COLO668 (cell line): Measurements from ENCODE around the gene RAB3GAP1.
"Not testable (repeated sequence)": the region's sequence is repeated elsewhere in the genome, so short reads cannot be mapped to it uniquely, and the experiment has no call there.

Experiments
- DNase-seq: peaks from one replicate; lab custom pipeline; 2025; ENCODE audit not compliant: unreplicated experiment; lab: John Stamatoyannopoulos, UW

RAB3GAP1 gene

DNA sequence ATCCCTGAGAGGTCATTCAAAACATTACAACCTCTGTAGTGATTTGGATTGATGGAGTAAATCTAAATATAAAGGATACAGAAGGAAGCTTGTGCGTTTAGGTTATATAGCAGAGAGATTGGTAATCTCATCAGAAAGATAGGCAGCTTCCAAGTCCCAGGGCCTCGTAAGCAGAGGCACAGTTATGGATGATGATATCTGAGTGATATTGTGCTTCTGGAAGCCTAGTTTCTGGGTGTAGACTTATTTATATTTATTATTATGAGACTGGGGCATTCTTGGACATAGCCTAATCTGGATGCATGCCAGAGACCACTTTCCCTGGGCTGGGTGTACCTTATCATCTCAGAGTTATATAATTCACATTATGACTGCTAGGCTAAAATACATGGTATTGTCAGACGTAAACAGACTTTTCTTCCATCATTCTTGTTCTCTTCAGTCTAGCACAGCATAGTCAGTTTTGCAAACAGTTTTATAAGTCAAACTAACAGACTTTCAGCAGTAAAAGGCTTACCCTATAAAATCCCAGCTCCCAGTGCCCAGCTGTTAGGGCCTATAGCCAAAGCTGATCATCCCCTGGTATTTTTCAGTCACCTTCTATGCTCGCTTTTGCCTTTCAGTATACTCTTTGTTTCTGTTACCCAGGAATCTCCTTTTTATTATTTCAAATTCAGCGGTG lies 47.9 kb downstream of the RAB3GAP1 start:
- no peak for DNase-seq

GRCh38 chr2:135103843-135104242 lies 51.8 kb downstream of the RAB3GAP1 start:
- DNase-seq: no peak

- not testable (repeated sequence) for DNase-seq
These were observed 53.6 kb downstream of the RAB3GAP1 start for GRCh38 chr2:135105513-135106316.

GRCh38 chr2:135113322-135113721 lies 61.2 kb downstream of the RAB3GAP1 start:
- no peak for DNase-seq

DNA sequence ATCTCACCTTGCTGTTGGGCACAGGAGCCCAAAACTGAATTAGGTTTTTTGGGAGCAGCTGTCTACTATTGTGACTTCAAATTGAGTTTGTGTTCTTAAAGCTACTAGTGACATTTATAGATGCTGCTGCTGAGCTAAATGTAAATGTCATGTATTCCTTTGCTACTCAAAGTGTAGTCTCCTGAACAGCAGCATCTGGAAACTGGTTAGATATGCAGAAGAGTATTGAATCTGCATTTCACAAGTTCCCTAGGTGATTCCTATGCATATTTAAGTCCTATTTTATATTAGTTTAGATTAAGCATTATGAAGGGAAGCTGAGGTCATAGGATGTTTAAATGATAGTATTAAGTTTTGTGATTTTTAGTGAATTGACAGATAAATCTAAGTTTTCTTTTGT lies 67.5 kb downstream of the RAB3GAP1 start:
- DNase-seq: no peak

DNA sequence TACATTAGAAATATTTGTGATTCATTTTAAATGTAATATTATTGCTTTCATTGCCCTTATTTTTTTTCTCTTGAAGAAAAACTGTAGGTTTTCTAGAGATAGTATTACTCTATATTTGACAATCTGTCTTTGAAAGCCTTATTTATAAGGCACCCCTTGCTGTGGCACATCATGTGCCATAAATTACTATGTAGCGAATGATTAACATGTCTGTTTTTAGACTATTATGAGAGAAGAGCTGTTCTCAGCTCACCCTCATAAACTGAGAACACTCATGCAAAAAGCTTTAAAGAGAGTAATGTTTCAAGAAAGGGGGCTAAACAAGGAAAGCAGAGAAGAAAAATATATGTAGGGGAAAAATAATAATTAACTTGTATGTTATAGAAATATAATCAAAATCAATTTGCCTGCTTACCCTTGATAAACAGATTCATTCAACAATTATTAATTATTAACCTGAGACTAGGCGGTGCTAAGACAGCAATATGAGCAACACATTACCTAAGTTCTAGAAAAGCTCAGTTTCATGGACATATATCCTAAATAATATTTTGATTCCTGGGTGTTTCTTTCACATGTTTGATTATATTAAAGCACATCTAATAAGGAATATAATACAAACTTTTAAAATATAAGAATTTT lies 69.0 kb downstream of the RAB3GAP1 start:
- DNase-seq: no peak

DNA sequence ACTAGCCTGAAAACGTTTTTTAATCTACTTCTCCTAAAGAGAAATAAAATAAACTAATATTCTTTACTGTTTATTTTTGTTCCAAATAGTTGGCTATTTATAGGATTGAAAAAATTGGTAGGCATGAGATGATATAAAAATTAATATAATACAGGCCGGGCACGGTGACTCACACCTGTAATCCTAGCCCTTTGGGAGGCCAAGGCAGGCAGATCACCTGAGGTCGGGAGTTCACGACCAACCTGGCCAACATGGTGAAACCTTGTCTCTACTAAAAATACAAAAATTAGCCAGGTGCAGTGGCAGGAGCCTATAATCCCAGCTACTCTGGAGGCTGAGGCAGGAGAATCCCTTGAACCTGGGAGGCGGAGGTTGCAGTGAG lies 69.6 kb downstream of the RAB3GAP1 start:
- not testable (repeated sequence) for DNase-seq

DNA sequence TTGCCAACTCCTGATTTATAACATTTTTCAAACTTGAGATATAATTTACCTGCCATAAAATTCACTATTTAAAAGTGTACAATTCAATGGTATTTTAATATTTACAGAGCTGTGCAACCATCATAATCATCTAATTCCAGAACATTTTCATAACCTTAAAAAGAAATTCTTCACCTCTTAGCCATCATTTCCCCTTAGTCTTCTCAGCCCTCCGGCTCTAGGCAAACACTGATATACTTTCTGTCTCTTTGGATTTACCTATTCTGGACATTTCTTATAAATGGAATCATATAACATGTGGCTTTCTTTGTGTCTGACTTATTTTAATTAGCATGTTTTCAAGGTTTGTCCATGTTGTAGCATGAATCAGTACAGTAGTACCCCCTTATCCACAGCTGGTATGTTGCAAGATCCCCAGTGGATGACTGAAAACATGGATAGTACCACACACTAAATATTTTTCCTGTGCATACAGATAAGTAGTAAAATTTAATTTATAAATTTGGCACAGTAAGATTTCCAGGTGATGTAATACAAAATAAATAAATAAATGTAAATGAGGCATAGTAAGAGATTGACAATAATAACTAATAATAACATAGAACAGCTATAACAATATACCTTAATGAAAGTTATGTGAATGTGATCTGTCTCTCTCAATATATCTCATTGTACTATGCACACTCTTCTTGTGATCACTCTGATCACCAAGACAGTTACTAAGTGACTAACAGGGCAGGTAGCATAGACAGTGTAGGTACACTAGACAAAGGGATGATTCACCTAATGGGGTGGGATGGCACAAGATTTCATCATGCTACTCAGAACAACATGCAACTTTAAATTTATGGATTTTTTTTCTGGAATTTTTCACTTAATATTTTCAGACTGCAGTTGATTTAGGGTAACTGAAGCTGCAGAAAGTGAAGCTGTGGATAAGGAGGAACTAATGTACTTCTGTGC lies 73.1 kb downstream of the RAB3GAP1 start:
- no peak for DNase-seq

- DNase-seq: no peak
These were observed 73.8 kb downstream of the RAB3GAP1 start for GRCh38 chr2:135125940-135126339.

- DNase-seq: no peak
These were observed 78.7 kb downstream of the RAB3GAP1 start for GRCh38 chr2:135130751-135131150.

- DNase-seq: no peak
These were observed 80.2 kb downstream of the RAB3GAP1 start for GRCh38 chr2:135132314-135132713.

DNA sequence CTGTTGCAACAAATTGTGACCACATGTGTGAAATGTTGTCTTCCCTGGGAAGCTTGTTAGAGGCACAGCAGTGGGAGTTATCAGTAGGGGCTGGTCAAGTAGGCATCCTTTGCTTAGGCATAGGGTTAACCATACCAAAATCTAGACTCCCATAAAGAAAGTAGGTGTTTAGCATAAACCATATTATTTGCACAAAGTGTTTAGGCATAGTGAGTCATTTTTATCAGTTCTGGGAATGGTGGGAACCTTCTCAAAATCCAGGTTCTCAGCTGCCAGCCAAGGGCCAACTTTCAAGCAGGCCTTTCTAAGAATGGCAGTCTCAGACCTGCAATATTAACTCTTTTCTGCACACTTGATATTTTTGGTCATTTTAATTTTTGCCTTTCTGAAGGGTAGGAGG lies 88.5 kb downstream of the RAB3GAP1 start:
- DNase-seq: no peak

DNA sequence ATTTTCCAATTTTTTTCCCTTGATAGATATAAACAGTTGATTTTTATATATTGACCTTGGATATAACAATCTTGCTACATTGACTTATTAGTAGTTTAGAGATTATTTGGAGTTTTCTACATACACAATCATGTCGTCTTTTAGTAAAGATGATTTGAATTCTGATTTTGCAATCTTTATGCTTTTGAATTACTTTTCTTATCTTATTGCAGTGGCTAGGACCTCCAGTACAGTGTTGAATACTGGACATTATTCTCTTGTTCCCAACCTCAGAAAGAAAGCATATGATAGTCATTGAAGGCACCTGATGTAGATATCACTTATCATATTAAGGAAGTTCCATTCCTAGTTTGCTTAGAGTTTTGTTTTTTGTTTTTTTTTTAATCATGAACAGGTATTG lies 90.2 kb downstream of the RAB3GAP1 start:
- no peak for DNase-seq

- no peak for DNase-seq
These were observed 92.3 kb downstream of the RAB3GAP1 start for GRCh38 chr2:135144343-135144742.

GRCh38 chr2:135149251-135149650 lies 97.2 kb downstream of the RAB3GAP1 start:
- no peak for DNase-seq

DNA sequence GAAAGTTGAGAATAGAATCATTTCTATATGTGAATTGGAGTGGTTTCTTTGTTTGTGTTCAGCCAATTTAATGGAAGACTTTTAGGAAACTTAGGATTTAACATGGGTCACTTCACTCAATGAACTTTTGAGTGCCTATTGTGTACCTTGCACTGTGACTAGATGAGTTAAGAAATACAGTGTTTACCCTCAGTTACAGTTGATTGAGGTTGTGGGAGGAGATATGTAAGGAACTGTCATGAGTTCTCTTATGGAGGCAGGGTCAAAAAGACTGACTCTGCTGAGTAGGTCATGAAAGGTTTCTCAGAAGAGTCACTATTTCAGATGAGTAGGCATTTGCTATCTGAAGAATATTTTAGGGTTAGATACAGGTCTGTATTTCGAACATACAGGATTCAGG lies 98.6 kb downstream of the RAB3GAP1 start:
- DNase-seq: no peak

DNA sequence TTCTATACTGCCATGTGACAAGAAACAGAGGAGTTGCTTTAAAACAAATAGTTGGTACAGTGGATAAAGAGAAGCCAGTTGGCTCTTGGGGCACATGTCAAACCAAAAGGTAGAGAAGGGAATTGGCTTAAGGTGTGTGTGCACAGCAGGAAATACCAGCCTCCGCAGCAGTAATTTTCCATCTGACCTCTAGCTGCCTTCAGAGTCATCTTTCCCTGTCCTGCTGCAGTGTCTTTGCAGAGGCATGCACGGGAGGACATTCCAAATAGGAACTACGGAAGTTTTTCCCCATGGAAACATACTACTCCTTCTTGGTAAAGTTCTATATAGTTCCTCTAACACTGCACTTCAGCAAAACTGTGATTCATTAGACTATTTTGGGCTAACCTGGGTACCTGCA lies 99.5 kb downstream of the RAB3GAP1 start:
- DNase-seq: no peak

- no peak for DNase-seq
These were observed 100.3 kb downstream of the RAB3GAP1 start for GRCh38 chr2:135152361-135152760.

- no peak for DNase-seq
These were observed 102.9 kb downstream of the RAB3GAP1 start for GRCh38 chr2:135154962-135155361.

DNA sequence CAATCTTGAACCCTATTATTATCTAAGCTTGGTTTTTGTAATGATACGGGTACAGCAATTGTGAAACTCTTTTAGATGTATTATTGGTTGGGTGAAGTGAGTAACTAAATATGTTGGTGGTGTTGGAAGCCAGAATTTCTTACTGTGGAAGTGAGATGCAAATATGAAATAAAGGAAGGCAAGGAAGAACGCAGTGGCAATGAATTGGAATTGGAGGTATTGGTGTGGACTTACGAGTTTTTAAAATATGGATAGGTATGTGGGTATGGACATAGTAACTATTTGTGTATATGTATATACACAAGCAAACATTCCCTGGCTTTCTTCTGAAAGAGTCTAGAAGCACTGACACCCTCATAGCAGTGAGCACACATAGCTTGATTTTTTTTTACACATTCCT lies 105.8 kb downstream of the RAB3GAP1 start:
- DNase-seq: no peak

- DNase-seq: no peak
These were observed 107.1 kb downstream of the RAB3GAP1 start for GRCh38 chr2:135159191-135159590.
